HUES48 (cell line): ENCODE measurements around the gene NSD2.
"Not testable (repeated sequence)": the region's sequence is repeated elsewhere in the genome, so short reads cannot be mapped to it uniquely, and the experiment has no call there.

ENCODE experiments used
- H3K27ac ChIP-seq: one replicate; pipeline ENCODE4 v1.7.0; 2013; ENCODE audit warnings: low read depth, low read length, inconsistent platforms
- H3K27me3 ChIP-seq: 2 replicates; pipeline ENCODE4 v1.6.1; 2013; ENCODE audit warnings: mild to moderate bottlenecking, low read length; ENCODE audit not compliant: control insufficient read depth, insufficient read depth
- H3K36me3 ChIP-seq: 2 replicates; pipeline ENCODE4 v1.6.1; 2013; ENCODE audit warnings: low read length; ENCODE audit not compliant: control insufficient read depth, insufficient read depth
- H3K4me1 ChIP-seq: 2 replicates; pipeline ENCODE4 v1.6.1; 2013; ENCODE audit warnings: mild to moderate bottlenecking, low read length; ENCODE audit not compliant: control insufficient read depth, insufficient read depth
- H3K4me3 ChIP-seq: 2 replicates; pipeline ENCODE4 v1.5.1; 2013; ENCODE audit warnings: mild to moderate bottlenecking, low read depth, low read length
- H3K9ac ChIP-seq: 2 replicates; pipeline ENCODE4 v1.6.1; 2013; ENCODE audit warnings: mild to moderate bottlenecking, low read depth, low read length, moderate library complexity
- H3K9me3 ChIP-seq: 2 replicates; pipeline ENCODE4 v1.6.1; 2013; ENCODE audit warnings: low read length; ENCODE audit not compliant: control insufficient read depth, insufficient read depth

The NSD2 gene

GRCh38 chr4:2008921-2009650, 137.9 kb downstream of the NSD2 start, which contains the start of gene NELFA:
TSS of gene NELFA (minus strand) at chr4:2008974. CDS start at chr4:2008959, 15 bp downstream.
- Histone ChIP-seq H3K9ac (peak within 1 kb of the TSS; percentile 99), H3K9me3 (no peaks in the 10 kb centered on the region), H3K4me1 (peaks cover 6% of the 10 kb centered on the region; the same call in 1 of the 2 replicates), H3K36me3 (peaks cover 17% of the 10 kb centered on the region), H3K4me3 (peak within 1 kb of the TSS; percentile 98), H3K27me3 (peaks cover 6% of the 10 kb centered on the region), H3K27ac (peak within 1 kb of the TSS; percentile 99)

GRCh38 chr4:2009651-2010233, 138.5 kb downstream of the NSD2 start:
- H3K4me3 ChIP-seq: peak overlapping the region; percentile 98
- peaks cover 6% of the 10 kb centered on the region; the same call in 1 of the 2 replicates for H3K4me1 ChIP-seq
- H3K36me3 ChIP-seq: peaks cover 17% of the 10 kb centered on the region
- H3K27me3 ChIP-seq: peaks cover 6% of the 10 kb centered on the region
- no peaks in the 10 kb centered on the region for H3K9me3 ChIP-seq
- H3K9ac ChIP-seq: no peak overlapping the region; the same call in 1 of the 2 replicates
- peak overlapping the region; percentile 99 for H3K27ac ChIP-seq

- H3K4me3 ChIP-seq: no peak overlapping the region
- H3K9me3 ChIP-seq: no peaks in the 10 kb centered on the region
- H3K9ac ChIP-seq: no peak overlapping the region
- H3K4me1 ChIP-seq: peaks cover 6% of the 10 kb centered on the region; the same call in 1 of the 2 replicates
- no peak overlapping the region for H3K27ac ChIP-seq
- peaks cover 6% of the 10 kb centered on the region for H3K27me3 ChIP-seq
- H3K36me3 ChIP-seq: peaks cover 4% of the 10 kb centered on the region; the same call in 1 of the 2 replicates
Measured at GRCh38 chr4:2011583-2011982, 140.4 kb downstream of the NSD2 start.

- Histone ChIP-seq H3K4me1 (no peaks in the 10 kb centered on the region), H3K9ac (no peak overlapping the region), H3K36me3 (no peaks in the 10 kb centered on the region), H3K27ac (no peak overlapping the region), H3K27me3 (peaks cover 6% of the 10 kb centered on the region), H3K4me3 (no peak overlapping the region), H3K9me3 (no peaks in the 10 kb centered on the region)
Measured at GRCh38 chr4:2015008-2015407, 143.8 kb downstream of the NSD2 start.

GRCh38 chr4:2021358-2022018, 150.3 kb downstream of the NSD2 start:
- H3K4me1 ChIP-seq, H3K4me3 ChIP-seq, H3K27ac ChIP-seq, H3K9ac ChIP-seq, H3K9me3 ChIP-seq, H3K36me3 ChIP-seq, H3K27me3 ChIP-seq: not testable (repeated sequence)

DNA sequence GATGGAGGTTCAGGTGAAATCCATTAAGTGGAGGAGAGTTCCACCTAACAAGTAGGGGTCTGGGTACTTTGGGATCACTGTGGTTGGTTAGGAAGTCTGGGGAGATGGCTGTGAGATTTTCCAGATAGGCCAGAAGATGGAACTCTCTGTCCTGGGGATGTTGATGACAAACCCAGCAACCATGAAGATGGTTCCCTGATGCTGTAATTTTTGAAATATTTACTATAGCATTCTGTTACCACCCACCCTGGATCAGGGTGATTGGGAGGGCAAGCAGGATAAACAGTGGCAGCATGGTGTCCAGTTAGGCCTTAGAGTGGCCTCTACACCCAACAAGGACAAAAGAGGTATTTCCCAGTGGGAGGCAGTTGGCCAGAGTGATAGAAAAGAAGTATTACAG, 153.5 kb downstream of the NSD2 start:
- no peak overlapping the region for H3K4me3 ChIP-seq
- no peaks in the 10 kb centered on the region for H3K9me3 ChIP-seq
- H3K36me3 ChIP-seq: no peaks in the 10 kb centered on the region
- no peaks in the 10 kb centered on the region for H3K4me1 ChIP-seq
- H3K9ac ChIP-seq: no peak overlapping the region
- H3K27ac ChIP-seq: no peak overlapping the region
- no peaks in the 10 kb centered on the region for H3K27me3 ChIP-seq

DNA sequence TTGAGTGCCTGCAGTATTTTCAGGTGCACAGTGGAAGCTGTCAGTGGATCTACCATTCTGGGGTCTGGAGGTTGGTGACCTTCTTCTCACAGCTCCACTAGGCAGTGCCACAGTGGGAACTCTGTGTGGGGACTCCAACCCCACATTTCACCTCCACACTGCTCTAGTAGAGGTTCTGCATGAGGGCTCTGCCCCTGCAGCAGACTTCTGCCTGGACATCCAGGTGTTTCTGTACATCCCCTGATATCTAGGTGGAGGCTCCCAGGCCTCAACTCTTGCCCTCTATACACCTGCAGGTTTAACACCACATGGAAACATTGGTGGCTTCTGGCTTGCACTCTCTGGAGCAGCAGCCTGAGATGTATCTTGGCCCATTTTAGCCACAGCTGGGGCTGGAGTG, 154.6 kb downstream of the NSD2 start:
- Histone ChIP-seq H3K27ac (no peak overlapping the region), H3K27me3 (no peaks in the 10 kb centered on the region), H3K9ac (no peak overlapping the region)

DNA sequence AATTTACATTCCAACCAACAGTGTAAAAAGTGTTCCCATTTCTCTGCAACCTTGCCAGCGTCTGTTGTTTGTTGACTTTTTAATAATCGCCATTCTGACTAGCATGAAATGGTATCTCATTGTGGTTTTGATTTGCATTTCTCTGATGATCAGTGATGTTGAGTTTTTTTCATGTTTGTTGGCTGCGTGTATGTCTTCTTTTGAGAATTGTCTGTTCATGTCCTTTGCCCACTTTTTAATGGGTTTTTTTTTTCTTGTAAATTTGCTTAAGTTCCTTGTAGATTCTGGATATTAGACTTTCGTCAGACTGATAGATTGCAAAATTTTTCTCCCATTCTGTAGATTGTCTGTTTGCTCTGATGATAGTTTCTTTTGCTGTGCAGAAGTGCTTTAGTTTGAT, 155.9 kb downstream of the NSD2 start:
- not testable (repeated sequence) for H3K27ac ChIP-seq

More for the DNA sequence above, 154.6 kb downstream of the NSD2 start:
- H3K9me3 ChIP-seq: no peaks in the 10 kb centered on the region
- H3K4me3 ChIP-seq: no peak overlapping the region
- no peaks in the 10 kb centered on the region for H3K36me3 ChIP-seq
- H3K4me1 ChIP-seq: no peaks in the 10 kb centered on the region

DNA sequence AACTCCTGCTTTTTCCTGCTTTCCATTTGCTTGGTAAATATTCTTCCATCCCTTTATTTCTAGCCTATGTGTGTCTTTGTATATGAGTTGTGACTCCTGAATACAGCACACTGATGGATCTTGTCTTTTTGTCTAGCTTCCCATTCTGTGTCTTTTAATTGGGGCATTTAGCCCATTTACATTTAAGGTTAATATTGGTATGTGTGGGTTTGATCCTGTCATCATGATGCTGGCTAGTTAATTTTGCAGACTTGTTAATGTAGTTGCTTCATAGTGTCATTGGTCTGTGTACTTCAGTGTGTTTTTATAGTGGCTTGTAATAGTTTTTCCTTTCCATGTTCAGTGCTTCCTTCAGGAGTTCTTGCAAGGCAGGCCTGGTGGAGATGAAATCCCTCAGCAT, 160.0 kb downstream of the NSD2 start:
- H3K27ac ChIP-seq, H3K27me3 ChIP-seq, H3K9me3 ChIP-seq, H3K4me1 ChIP-seq, H3K4me3 ChIP-seq, H3K9ac ChIP-seq, H3K36me3 ChIP-seq: not testable (repeated sequence)

More for the DNA sequence above, 155.9 kb downstream of the NSD2 start:
- not testable (repeated sequence) for H3K9ac ChIP-seq, H3K27me3 ChIP-seq, H3K36me3 ChIP-seq, H3K4me1 ChIP-seq, H3K4me3 ChIP-seq, H3K9me3 ChIP-seq
